Vagina (tissue), 2 donors: Measurements from ENCODE around the gene CIAPIN1.

ENCODE experiments used
- CTCF ChIP-seq, 3 experiments: fragments of 450-650 bp in 2 of 3; fragments of 200-600 bp in 1 of 3; sonication (generic) in 1 of 3; IDR thresholded peaks; one replicate each; pipeline ENCODE4 v1.5.1; 2017 to 2019; ENCODE audit warnings: antibody characterized with exemption in 3 of 3, mild to moderate bottlenecking in 2 of 3, moderate library complexity in 2 of 3
- POLR2A ChIP-seq, 2 donors: fragments of 450-650 bp; IDR thresholded peaks; one replicate each; pipeline ENCODE4 v1.6.1; 2017; ENCODE audit warnings: antibody characterized with exemption in 2 of 2, mild to moderate bottlenecking in 2 of 2, moderate library complexity in 2 of 2
- POLR2AphosphoS5 ChIP-seq, 2 donors: sonication (generic); formaldehyde crosslinking; IDR thresholded peaks; one replicate each; pipeline ENCODE4 v1.9.0; 2017; ENCODE audit warnings: antibody characterized with exemption in 2 of 2, mild to moderate bottlenecking in 2 of 2, low read depth in 1 of 2; ENCODE audit not compliant: insufficient read depth in 1 of 2

DNA sequence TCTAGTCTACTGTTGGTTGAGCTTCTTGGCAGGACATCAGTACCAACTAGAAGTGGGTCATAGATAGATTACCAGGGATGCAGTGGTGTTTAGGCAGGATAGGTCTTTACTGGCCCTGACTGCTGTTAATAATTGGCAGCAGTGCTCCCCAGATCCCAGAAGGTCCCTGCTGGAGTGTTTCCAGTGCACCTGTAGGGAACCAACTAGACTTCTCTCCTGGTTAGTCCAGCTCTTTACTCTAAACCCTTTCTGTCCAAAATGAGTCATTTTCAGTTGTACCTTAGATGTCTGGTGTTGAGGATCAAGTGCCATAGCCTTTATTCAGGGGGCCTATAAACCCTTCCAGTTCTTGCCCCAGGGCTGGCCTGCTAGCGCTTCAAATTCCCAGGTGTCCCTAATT, 24.0 kb upstream of the CIAPIN1 start:
- TF ChIP-seq CTCF (IDR thresholded peaks at IDR 0.05) (no peak), POLR2A (IDR thresholded peaks at IDR 0.05) (no peak), POLR2AphosphoS5 (IDR thresholded peaks at IDR 0.05; ENCODE audit: insufficient read depth in 1 of 2, low read depth in 1 of 2) (no peak)
